AG04449 (cell line): ENCODE data around the gene NELL2.

Experiments
- CTCF ChIA-PET: fragments of 350-600 bp; formaldehyde crosslinking; extraction: SDS; loops from one replicate; lab custom pipeline; 2021; ENCODE audit warnings: antibody characterized with exemption; lab: Yijun Ruan, JAX
- POLR2A ChIA-PET: fragments of 400-600, 350-600 bp; formaldehyde crosslinking; extraction: SDS; loops from one replicate; lab custom pipeline; 2020; ENCODE audit warnings: antibody characterized with exemption, inconsistent platforms; lab: Yijun Ruan, JAX
- DNase-seq: peaks from one replicate; pipeline ENCODE4 v3.0.0-alpha.2; 2010; ENCODE audit warnings: low read depth, low spot score
- H3K4me3 ChIP-seq: 2 replicates; pipeline ENCODE4 v1.5.1; 2011; ENCODE audit warnings: low read depth, mild to moderate bottlenecking, control low read depth, low read length
- TF ChIP-seq, protein P1 (sequence below): IDR thresholded peaks from one replicate; pipeline ENCODE4 v1.5.1; 2011; ENCODE audit warnings: mild to moderate bottlenecking, moderate library complexity, low read length, control low read depth, inconsistent platforms; ENCODE audit not compliant: insufficient read depth; ENCODE audit errors: missing control alignments

The NELL2 gene

DNA sequence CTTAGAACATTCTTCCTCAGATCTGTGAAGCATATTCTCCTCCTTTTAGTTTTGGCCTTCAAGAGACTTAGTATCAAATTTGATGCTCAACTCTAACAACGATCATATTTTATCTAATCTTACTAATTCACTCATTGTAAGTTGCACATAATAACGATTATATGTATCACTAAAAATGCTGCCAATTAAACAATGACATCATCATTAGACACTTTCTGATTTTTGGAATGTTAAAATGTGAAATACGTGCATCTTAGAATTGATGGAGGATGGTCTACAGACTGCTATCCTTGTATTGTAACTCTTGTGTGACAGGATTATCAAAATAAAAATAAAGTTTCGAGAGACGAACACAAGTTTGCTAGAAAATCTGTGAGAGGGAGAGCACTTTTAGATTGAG is 311.0 kb downstream of the NELL2 start:
- ChIA-PET CTCF (no interaction called here), POLR2A (no interaction called here)
- TF ChIP-seq, protein P1, sequence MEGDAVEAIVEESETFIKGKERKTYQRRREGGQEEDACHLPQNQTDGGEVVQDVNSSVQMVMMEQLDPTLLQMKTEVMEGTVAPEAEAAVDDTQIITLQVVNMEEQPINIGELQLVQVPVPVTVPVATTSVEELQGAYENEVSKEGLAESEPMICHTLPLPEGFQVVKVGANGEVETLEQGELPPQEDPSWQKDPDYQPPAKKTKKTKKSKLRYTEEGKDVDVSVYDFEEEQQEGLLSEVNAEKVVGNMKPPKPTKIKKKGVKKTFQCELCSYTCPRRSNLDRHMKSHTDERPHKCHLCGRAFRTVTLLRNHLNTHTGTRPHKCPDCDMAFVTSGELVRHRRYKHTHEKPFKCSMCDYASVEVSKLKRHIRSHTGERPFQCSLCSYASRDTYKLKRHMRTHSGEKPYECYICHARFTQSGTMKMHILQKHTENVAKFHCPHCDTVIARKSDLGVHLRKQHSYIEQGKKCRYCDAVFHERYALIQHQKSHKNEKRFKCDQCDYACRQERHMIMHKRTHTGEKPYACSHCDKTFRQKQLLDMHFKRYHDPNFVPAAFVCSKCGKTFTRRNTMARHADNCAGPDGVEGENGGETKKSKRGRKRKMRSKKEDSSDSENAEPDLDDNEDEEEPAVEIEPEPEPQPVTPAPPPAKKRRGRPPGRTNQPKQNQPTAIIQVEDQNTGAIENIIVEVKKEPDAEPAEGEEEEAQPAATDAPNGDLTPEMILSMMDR, result no peak
- H3K4me3 ChIP-seq, result no peak overlapping the region
- no peak for DNase-seq

DNA sequence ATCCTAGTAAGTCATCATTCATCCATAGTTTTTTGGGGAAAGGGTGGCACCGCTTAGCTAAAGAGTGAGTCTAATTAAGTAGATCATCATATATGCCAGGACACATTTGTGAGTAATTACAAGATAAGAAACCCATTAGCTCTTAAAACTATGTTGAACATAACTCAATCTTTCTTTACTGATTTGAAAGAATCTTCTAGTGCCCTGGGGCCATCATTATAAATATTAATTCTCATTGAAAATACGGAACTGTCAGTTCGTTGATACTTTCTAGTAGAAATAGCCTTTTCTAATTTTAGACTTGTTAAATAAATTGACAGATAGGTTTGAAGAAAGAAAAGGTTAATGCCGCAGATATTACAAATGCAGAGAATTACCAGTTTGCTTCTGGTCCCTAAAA is 312.6 kb downstream of the NELL2 start:
- DNase-seq, result no peak
- POLR2A ChIA-PET, result no interaction called here
- CTCF ChIA-PET, result no interaction called here
- TF ChIP-seq, protein P1, result no peak
- no peak overlapping the region for H3K4me3 ChIP-seq

GRCh38 chr12:44558340-44559100 is 317.6 kb downstream of the NELL2 start:
- ChIA-PET POLR2A (no interaction called here), CTCF (no interaction called here)
- DNase-seq, result no peak

GRCh38 chr12:44555454-44555853 is 320.7 kb downstream of the NELL2 start:
- no peak for DNase-seq
- ChIA-PET CTCF (no interaction called here), POLR2A (no interaction called here)
- H3K4me3 ChIP-seq, result no peak overlapping the region
- TF ChIP-seq, protein P1, result no peak

More at GRCh38 chr12:44558340-44559100, 317.6 kb downstream of the NELL2 start:
- H3K4me3 ChIP-seq, result no peak overlapping the region
- TF ChIP-seq, protein P1, result no peak

GRCh38 chr12:44551631-44552030 is 324.5 kb downstream of the NELL2 start:
- CTCF ChIA-PET, result no interaction called here
- POLR2A ChIA-PET, result no interaction called here
- TF ChIP-seq, protein P1, result no peak
- H3K4me3 ChIP-seq, result no peak overlapping the region
- no peak for DNase-seq

DNA sequence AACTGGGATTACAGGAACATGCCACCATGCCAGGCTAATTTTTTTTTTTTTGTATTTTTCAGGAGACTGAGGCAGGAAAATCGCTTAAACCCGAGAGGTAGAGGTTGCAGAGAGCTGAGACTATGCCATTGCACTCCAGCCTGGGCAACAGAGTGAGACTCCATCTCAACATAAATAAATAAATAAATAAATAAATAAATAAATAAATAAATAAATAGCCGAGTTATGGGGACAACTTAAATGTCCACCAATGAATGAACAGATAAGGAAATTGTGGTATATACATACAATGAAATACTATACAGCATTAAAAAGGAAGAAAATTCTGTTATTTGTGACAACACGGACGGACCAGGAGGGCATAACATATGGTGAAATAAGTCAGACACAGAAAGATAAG is 325.7 kb downstream of the NELL2 start:
- POLR2A ChIA-PET, result no interaction called here
- H3K4me3 ChIP-seq, result no peak overlapping the region
- TF ChIP-seq, protein P1, result no peak

More for the DNA sequence above, 325.7 kb downstream of the NELL2 start:
- no peak for DNase-seq
- CTCF ChIA-PET, result no interaction called here
